HAP-1 (cell line): ENCODE results near the gene ARHGAP24.

Experiments
- DNase-seq, 2 experiments: peaks; one replicate each; pipeline ENCODE4 v3.0.0-alpha.2; 2016 to 2020; ENCODE audit warnings: low spot score in 2 of 2
- H3K27me3 ChIP-seq: fragments of 250-450 bp; sonication (Bioruptor Pico); 2 replicates; pipeline ENCODE4 v1.5.1; 2020; ENCODE audit warnings: low read depth, mild to moderate bottlenecking, moderate library complexity
- H3K36me3 ChIP-seq: fragments of 250-450 bp; sonication (Bioruptor Pico); replicated peaks from 2 replicates; pipeline ENCODE4 v1.5.1; 2020; ENCODE audit warnings: mild to moderate bottlenecking
- H3K4me1 ChIP-seq: fragments of 250-450 bp; sonication (Bioruptor Pico); 2 replicates; pipeline ENCODE4 v1.5.1; 2020; ENCODE audit warnings: mild to moderate bottlenecking
- H3K4me3 ChIP-seq: fragments of 250-450 bp; sonication (Bioruptor Pico); 2 replicates; pipeline ENCODE4 v1.5.1; 2020; ENCODE audit warnings: mild to moderate bottlenecking, moderate library complexity
- H3K9me3 ChIP-seq: fragments of 250-450 bp; sonication (Bioruptor Pico); 2 replicates; pipeline ENCODE4 v1.5.1; 2020; ENCODE audit warnings: mild to moderate bottlenecking, moderate library complexity
- in situ Hi-C: fragments of 300-500 bp; cut with MboI; formaldehyde crosslinking; loops from 3 replicates; pipeline ENCODE4 v1.14.3; 2020; ENCODE audit warnings: low sequenced_read_pairs, inconsistent platforms, mixed read lengths

Gene ARHGAP24

DNA sequence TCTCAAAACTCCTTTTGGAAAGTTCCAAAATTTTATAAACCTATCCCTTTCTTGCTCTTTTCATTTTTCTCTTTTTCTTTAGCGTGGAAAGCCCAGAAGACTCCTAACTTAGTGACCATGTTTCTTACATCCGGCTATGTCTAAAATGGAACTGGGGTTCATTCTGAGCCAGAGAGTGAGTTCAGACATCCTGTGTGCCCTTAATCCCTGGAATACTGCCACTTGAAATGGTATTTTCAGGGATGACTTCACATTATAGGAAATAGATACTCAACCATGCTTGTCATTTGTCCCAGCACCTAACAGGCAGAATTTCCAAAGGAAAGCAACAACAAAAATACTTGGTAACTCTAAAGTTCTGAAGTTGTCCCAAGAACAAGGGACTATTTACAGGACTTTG is 379.6 kb downstream of the ARHGAP24 start:
- in situ Hi-C loops, result no loop called here

GRCh38 chr4:85860066-85860740 is 385.3 kb downstream of the ARHGAP24 start:
- no peak for DNase-seq
- Histone ChIP-seq H3K36me3 (no peaks in the 10 kb centered on the region), H3K9me3 (no peaks in the 10 kb centered on the region), H3K4me1 (no peaks in the 10 kb centered on the region), H3K27me3 (no peaks in the 10 kb centered on the region), H3K4me3 (no peak overlapping the region)
- in situ Hi-C loops, result no loop called here

More for the DNA sequence above, 379.6 kb downstream of the ARHGAP24 start:
- no peak overlapping the region for H3K4me3 ChIP-seq
- H3K4me1 ChIP-seq, result no peaks in the 10 kb centered on the region
- no peak for DNase-seq
- H3K27me3 ChIP-seq, result no peaks in the 10 kb centered on the region
- H3K36me3 ChIP-seq, result no peaks in the 10 kb centered on the region
- no peaks in the 10 kb centered on the region for H3K9me3 ChIP-seq

- in situ Hi-C loops, result no loop called here
- no peak overlapping the region for H3K4me3 ChIP-seq
- H3K9me3 ChIP-seq, result no peaks in the 10 kb centered on the region
- H3K4me1 ChIP-seq, result no peaks in the 10 kb centered on the region
- H3K27me3 ChIP-seq, result no peaks in the 10 kb centered on the region
- no peaks in the 10 kb centered on the region for H3K36me3 ChIP-seq
- DNase-seq, result no peak
These were observed 386.3 kb downstream of the ARHGAP24 start for GRCh38 chr4:85861064-85861765.

GRCh38 chr4:85862896-85863295 is 387.9 kb downstream of the ARHGAP24 start:
- no peaks in the 10 kb centered on the region for H3K4me1 ChIP-seq
- H3K4me3 ChIP-seq, result no peak overlapping the region
- DNase-seq, result no peak
- no peaks in the 10 kb centered on the region for H3K36me3 ChIP-seq
- in situ Hi-C loops, result no loop called here
- H3K9me3 ChIP-seq, result no peaks in the 10 kb centered on the region
- H3K27me3 ChIP-seq, result no peaks in the 10 kb centered on the region

DNA sequence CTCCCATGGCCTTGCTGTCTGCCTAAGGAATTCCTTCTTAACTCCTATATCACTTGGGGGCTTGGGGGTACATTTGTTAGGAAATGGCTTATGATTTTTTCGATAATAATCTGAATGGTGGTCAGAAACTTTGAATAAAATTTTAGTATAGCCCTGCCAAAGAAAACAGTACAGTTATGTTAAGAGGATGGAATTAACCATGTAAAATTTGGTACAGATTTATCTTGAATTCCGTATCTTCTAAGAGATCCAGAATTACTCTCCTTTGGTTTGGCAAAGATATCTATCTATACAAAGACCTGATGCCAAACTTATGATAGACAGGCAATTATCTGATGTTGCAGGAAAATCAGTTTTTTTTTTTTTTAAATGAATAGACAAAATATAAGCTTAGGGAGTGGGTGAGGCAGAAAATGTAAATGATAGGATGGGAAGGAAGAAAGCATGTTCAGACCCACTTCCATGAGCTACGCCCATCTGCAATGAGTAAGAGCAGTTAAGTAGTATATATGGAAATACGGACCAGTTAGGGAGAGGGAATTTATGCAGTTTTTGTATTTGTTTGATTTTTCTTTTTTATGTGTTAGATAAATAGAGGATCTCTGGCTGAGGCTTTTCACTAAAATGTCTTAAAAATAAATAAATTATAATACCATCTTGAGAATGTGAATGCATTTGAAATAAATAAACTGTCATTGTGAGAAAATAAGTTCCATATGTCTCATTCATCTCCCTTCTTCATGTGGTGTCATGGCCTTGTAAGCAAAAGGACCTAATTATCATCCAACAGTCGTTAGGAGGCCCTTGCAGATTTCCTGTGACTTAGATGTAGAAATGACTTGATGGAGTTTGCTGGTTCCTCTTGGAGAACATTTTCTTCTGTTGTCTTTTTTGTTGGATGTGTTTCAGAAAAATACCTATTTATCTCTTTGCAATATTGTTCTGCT is 389.6 kb downstream of the ARHGAP24 start:
- Histone ChIP-seq H3K9me3 (no peaks in the 10 kb centered on the region), H3K36me3 (no peaks in the 10 kb centered on the region), H3K27me3 (no peaks in the 10 kb centered on the region), H3K4me1 (no peaks in the 10 kb centered on the region), H3K4me3 (no peak overlapping the region)
- in situ Hi-C loops, result no loop called here
- no peak for DNase-seq

GRCh38 chr4:85865256-85865655 is 390.3 kb downstream of the ARHGAP24 start:
- DNase-seq, result no peak
- Histone ChIP-seq H3K36me3 (no peaks in the 10 kb centered on the region), H3K4me3 (no peak overlapping the region), H3K9me3 (no peaks in the 10 kb centered on the region), H3K4me1 (no peaks in the 10 kb centered on the region), H3K27me3 (no peaks in the 10 kb centered on the region)
- in situ Hi-C loops, result no loop called here

DNA sequence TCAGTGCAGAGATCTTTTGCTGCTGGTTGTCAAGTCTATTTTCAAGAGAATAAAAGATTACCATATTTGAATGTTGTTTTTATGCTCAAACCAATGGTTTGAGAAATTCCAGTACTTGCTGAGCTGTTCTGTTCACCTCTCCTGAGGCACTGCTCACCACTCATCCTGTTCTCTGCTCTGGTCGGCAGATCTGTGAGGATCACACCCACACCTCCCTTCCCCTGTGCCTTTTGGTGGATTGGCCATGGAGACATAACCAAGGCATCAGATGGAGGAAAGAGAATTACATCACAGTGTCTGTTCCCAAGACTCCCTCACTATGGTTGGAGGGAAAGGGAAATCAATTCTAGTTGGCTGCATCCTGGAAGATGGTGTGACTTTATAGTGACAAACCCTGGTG is 391.6 kb downstream of the ARHGAP24 start:
- in situ Hi-C loops, result no loop called here
- H3K4me1 ChIP-seq, result no peaks in the 10 kb centered on the region
- DNase-seq, result no peak
- H3K9me3 ChIP-seq, result no peaks in the 10 kb centered on the region
- H3K27me3 ChIP-seq, result no peaks in the 10 kb centered on the region
- H3K4me3 ChIP-seq, result no peak overlapping the region
- H3K36me3 ChIP-seq, result no peaks in the 10 kb centered on the region

- no peak for DNase-seq
- H3K4me1 ChIP-seq, result no peaks in the 10 kb centered on the region
- H3K9me3 ChIP-seq, result no peaks in the 10 kb centered on the region
- H3K27me3 ChIP-seq, result no peaks in the 10 kb centered on the region
- in situ Hi-C loops, result no loop called here
- H3K4me3 ChIP-seq, result no peak overlapping the region
- H3K36me3 ChIP-seq, result no peaks in the 10 kb centered on the region
These were observed 392.3 kb downstream of the ARHGAP24 start for GRCh38 chr4:85867271-85867670.

GRCh38 chr4:85869181-85869580 is 394.2 kb downstream of the ARHGAP24 start:
- Histone ChIP-seq H3K27me3 (no peaks in the 10 kb centered on the region), H3K4me1 (no peaks in the 10 kb centered on the region), H3K36me3 (no peaks in the 10 kb centered on the region), H3K9me3 (no peaks in the 10 kb centered on the region), H3K4me3 (no peak overlapping the region)
- DNase-seq, result no peak
- in situ Hi-C loops, result no loop called here

DNA sequence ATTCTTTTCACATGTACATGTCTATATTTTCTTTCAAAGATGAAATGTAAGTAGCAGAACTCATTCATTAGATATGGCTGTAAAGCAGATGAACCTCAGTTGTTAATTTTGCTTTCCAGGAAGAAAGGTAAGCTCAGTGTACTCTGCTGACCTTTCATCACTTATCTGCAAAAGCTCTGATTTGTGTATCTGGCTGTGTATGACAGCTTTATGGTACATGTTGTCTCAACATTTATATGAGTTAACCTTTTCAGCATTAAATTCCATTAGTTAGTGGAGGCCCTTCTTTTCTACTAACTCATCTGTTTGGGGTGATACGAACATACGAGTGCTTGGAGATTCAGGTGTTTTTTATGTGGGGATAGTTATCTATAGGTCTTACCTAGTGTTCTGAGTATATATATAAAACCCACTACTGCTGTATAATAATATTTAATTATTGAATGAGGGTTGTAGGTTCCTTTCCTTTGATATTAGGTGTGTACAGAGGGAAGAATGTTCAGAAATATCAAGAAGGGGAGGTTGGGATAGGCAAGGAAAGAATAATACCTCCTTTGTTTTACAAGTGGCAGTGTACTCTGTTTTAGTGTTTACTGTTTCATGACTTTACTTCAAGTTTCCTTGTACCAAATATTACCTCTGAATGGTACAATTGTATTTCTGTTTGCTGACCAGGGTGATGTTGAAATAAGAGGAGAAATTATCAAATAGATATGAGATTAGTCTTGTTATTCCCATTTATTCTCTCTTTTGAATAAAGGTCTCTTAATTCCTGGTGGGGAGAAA is 395.5 kb downstream of the ARHGAP24 start:
- Histone ChIP-seq H3K4me3 (no peak overlapping the region), H3K36me3 (no peaks in the 10 kb centered on the region), H3K9me3 (no peaks in the 10 kb centered on the region), H3K4me1 (no peaks in the 10 kb centered on the region), H3K27me3 (no peaks in the 10 kb centered on the region)
- DNase-seq, result no peak
- in situ Hi-C loops, result no loop called here

GRCh38 chr4:85873566-85873965 is 398.6 kb downstream of the ARHGAP24 start:
- Histone ChIP-seq H3K9me3 (no peaks in the 10 kb centered on the region), H3K36me3 (no peaks in the 10 kb centered on the region)
- in situ Hi-C loops, result no loop called here

GRCh38 chr4:85879518-85879917 is 404.6 kb downstream of the ARHGAP24 start:
- no peaks in the 10 kb centered on the region for H3K36me3 ChIP-seq
- no peaks in the 10 kb centered on the region for H3K9me3 ChIP-seq
- H3K4me1 ChIP-seq, result no peaks in the 10 kb centered on the region
- no peak overlapping the region for H3K4me3 ChIP-seq
- no peak for DNase-seq
- no peaks in the 10 kb centered on the region for H3K27me3 ChIP-seq
- in situ Hi-C loops, result no loop called here

More at GRCh38 chr4:85873566-85873965, 398.6 kb downstream of the ARHGAP24 start:
- Histone ChIP-seq H3K4me3 (no peak overlapping the region), H3K27me3 (no peaks in the 10 kb centered on the region), H3K4me1 (no peaks in the 10 kb centered on the region)
- no peak for DNase-seq

DNA sequence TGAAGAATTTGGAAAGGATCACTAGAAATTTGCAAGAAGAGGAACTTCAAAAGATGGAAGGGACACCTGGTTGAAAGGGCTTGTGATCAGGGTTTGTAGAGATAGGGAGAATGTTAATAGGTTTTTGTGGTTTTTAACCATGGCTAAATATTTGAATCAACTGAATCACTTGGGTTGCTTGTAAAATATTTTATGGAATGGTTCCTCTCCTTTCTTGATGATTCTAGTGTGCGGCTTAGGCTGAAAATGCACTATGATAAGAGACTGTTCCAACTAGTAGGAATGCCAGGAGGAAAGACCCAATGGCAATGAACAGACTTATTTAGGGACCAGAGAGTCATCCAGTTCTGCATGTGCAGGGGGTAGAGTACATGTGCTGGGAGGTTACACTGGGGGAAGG is 408.2 kb downstream of the ARHGAP24 start:
- H3K4me1 ChIP-seq, result no peaks in the 10 kb centered on the region
- in situ Hi-C loops, result no loop called here
- no peak for DNase-seq
- no peaks in the 10 kb centered on the region for H3K9me3 ChIP-seq
- no peaks in the 10 kb centered on the region for H3K27me3 ChIP-seq
- no peak overlapping the region for H3K4me3 ChIP-seq
- H3K36me3 ChIP-seq, result no peaks in the 10 kb centered on the region
